ENCODE results near the gene TULP4. TPM values are rescaled to one million over a fixed set of nuclear protein-coding genes. Genes with fewer than 3 reads are reported as not detected.

The TULP4 gene
- total and polyA plus RNA-seq, 2 of the 8 experiments (the other 6 are each of a cell fraction or from before 2014, with no cell fraction given), result 7.7 to 51.6 TPM

- Histone ChIP-seq H3K4me1 (replicated peaks in 1 of 4; ENCODE audit: control insufficient read depth in 3 of 4, insufficient read depth in 4 of 4, low read length in 3 of 4) (no peaks in the 10 kb centered on the region), H3K79me1 (ENCODE audit: low read depth, low read length) (no peaks in the 10 kb centered on the region; the same call in 1 of the 2 replicates), H2BK20ac (ENCODE audit: low read length) (no peak overlapping the region), H3K27ac (ENCODE audit: low read depth, low read length) (no peak overlapping the region), H2BK12ac (ENCODE audit: low read depth, low read length) (no peak overlapping the region), H4K8ac (ENCODE audit: extremely low read depth, insufficient read depth, low read length) (no peak overlapping the region), H3K18ac (ENCODE audit: extremely low read depth, low read length) (no peak overlapping the region), H3K23me2 (ENCODE audit: low read depth, low read length) (no peaks in the 10 kb centered on the region), H3K4me2 (ENCODE audit: insufficient read depth in 1 of 2, low read depth in 2 of 2, low read length in 2 of 2) (no peak overlapping the region), H2AFZ (ENCODE audit: low read length) (no peak overlapping the region), H3K23ac (ENCODE audit: insufficient read length) (no peak overlapping the region), H2AK5ac (ENCODE audit: low read depth, low read length) (no peak overlapping the region), H4K20me1 (replicated peaks in 1 of 2; ENCODE audit: control insufficient read depth in 1 of 2, insufficient read depth in 2 of 2, low read length in 2 of 2) (no peaks in the 10 kb centered on the region), H3K14ac (ENCODE audit: insufficient read length) (no peak overlapping the region), H3K79me2 (ENCODE audit: control insufficient read depth in 1 of 2, insufficient read depth in 2 of 2, low read length in 2 of 2) (no peaks in the 10 kb centered on the region), H3K4me3 (ENCODE audit: extremely low read depth in 1 of 4, insufficient read depth in 2 of 4, low read depth in 3 of 4, low read length in 4 of 4) (no peak overlapping the region), H2BK15ac (ENCODE audit: low read length) (no peak overlapping the region), H3K4ac (replicated peaks; ENCODE audit: insufficient read length, low read depth, low read length) (no peak overlapping the region), H3K27me3 (replicated peaks in 1 of 4; ENCODE audit: control insufficient read depth in 3 of 4, extremely low read depth in 1 of 4, insufficient read depth in 3 of 4, low read length in 3 of 4) (no peaks in the 10 kb centered on the region), H4K91ac (replicated peaks; ENCODE audit: insufficient read length, low read length) (no peak overlapping the region), H3K56ac (replicated peaks; ENCODE audit: insufficient read length, low read depth, low read length) (no peak overlapping the region), H3K9me3 (ENCODE audit: insufficient read depth in 2 of 2, low read depth in 1 of 2, low read length in 1 of 2) (no peaks in the 10 kb centered on the region), H3K36me3 (ENCODE audit: control insufficient read depth in 2 of 4, insufficient read depth in 4 of 4, low read length in 3 of 4) (no peaks in the 10 kb centered on the region), H2BK120ac (replicated peaks; ENCODE audit: low read depth, low read length) (no peak overlapping the region), H2BK5ac (ENCODE audit: low read depth, low read length) (no peak overlapping the region), H3K9ac (replicated peaks in 1 of 4; ENCODE audit: extremely low read depth in 1 of 4, low read depth in 3 of 4, low read length in 3 of 4) (no peak overlapping the region), H4K5ac (ENCODE audit: insufficient read length, low read depth, low read length) (no peak overlapping the region)
- FAIRE-seq (no peak), DNase-seq (ENCODE audit: low read depth in 1 of 2, low spot score in 2 of 2) (peak in 1 of 2 experiments; percentile 17)
- 93% methylated on average over 3 of the region's 3 CpGs; no CpG with 5 or more reads in 1 of the 2 experiments for WGBS, 2 experiments (ENCODE audit: extremely low coverage in 1 of 2, insufficient coverage in 1 of 2, insufficient read length in 1 of 2, insufficient replicate concordance in 2 of 2, low coverage in 1 of 2, low lambda C conversion rate in 2 of 2, missing lambda C conversion rate in 1 of 2)
- ChIA-PET POLR2A (ENCODE audit: partially characterized antibody) (no interaction called here), CTCF (ENCODE audit: partially characterized antibody) (no interaction called here)
- TF ChIP-seq CREB1 (IDR thresholded peaks at IDR 0.05), result no peak
- TF ChIP-seq MAX (IDR thresholded peaks at IDR 0.05), result no peak
- TF ChIP-seq GTF2F1 (IDR thresholded peaks at IDR 0.05; ENCODE audit: borderline replicate concordance, low read depth, low read length), result no peak
- no peak for TF ChIP-seq SUZ12 (IDR thresholded peaks at IDR 0.05; ENCODE audit: low read length)
- TF ChIP-seq POLR2A (IDR thresholded peaks at IDR 0.05; ENCODE audit: control extremely low read depth in 1 of 2, low read depth in 2 of 2, low read length in 2 of 2), result no peak
- TF ChIP-seq TEAD4 (IDR thresholded peaks at IDR 0.05; ENCODE audit: low read depth, low read length), result no peak
- TF ChIP-seq RFX5 (IDR thresholded peaks at IDR 0.05; ENCODE audit: borderline replicate concordance, low read depth, low read length), result no peak
- TF ChIP-seq RXRA (IDR thresholded peaks at IDR 0.05; ENCODE audit: insufficient read depth, low read depth, low read length), result no peak
- no peak for TF ChIP-seq YY1 (IDR thresholded peaks at IDR 0.05; ENCODE audit: low read depth, low read length)
- no peak for TF ChIP-seq TCF12 (IDR thresholded peaks at IDR 0.05; ENCODE audit: low read depth, low read length)
- TF ChIP-seq CTBP2 (IDR thresholded peaks at IDR 0.05; ENCODE audit: borderline replicate concordance, insufficient read depth, insufficient read length, low read length), result no peak
- no peak for TF ChIP-seq CTCF (IDR thresholded peaks at IDR 0.05; ENCODE audit: control extremely low read depth in 1 of 3, insufficient read depth in 1 of 3, low read depth in 1 of 3, low read length in 3 of 3)
- no peak for TF ChIP-seq SP1 (IDR thresholded peaks at IDR 0.05; ENCODE audit: low read depth, low read length)
These were observed 125.3 kb downstream of the TULP4 start for GRCh38 chr6:158437571-158437970.
